Activated naive CD8-positive, alpha-beta T cell (primary cell): ENCODE measurements around the gene KPNA1.
"Not testable (repeated sequence)": the region's sequence is repeated elsewhere in the genome, so short reads cannot be mapped to it uniquely, and the experiment has no call there.

ENCODE experiments used
- H3K27ac Mint-ChIP-seq: one replicate; pipeline ENCODE4 v1.8.0; 2021; ENCODE audit warnings: mixed read lengths
- H3K27me3 Mint-ChIP-seq: one replicate; pipeline ENCODE4 v1.8.0; 2021; ENCODE audit warnings: mixed read lengths
- H3K36me3 Mint-ChIP-seq: one replicate; pipeline ENCODE4 v1.8.0; 2021; ENCODE audit warnings: mixed read lengths
- H3K4me1 Mint-ChIP-seq: one replicate; pipeline ENCODE4 v1.8.0; 2021; ENCODE audit warnings: low read depth, mixed read lengths
- H3K4me3 Mint-ChIP-seq: one replicate; pipeline ENCODE4 v1.8.0; 2021; ENCODE audit warnings: mild to moderate bottlenecking, mixed read lengths
- H3K9me3 Mint-ChIP-seq: one replicate; pipeline ENCODE4 v1.8.0; 2021; ENCODE audit warnings: low read depth, mixed read lengths

Gene KPNA1

DNA sequence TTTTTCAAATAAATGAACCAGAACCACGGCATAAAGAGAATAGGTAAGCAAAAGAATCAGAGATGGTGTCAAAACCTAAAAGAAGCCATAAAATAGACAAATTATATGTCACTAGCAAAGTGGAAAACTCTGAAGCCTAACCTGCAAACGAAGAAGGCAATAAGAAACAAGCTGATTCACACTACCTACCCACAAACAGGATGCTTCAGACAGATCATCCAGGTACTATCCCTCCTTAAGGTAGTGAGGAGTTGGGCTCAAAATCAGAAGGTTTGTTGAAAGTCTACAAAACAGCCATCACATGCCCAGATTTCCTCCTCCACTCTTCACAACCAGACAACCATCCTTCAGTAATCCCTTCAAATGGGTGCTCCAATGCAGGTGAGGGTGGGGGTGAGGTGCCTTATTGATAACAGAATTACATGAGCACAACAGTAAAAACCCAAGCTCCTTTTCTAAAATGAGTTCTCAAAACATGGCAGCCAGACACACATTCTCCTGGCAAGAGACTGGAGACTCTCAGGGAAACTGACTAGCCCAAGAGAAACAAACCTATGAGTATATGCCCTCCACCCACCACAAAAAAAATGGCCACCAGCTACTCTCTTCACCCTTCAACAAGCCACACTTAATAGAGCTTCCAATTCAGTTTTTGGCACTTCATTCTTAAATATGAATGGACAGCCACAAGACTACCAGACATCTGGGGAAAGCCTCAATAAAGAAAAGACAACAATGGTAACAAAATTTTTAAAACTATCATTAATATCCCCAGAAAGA lies 6.4 kb downstream of the KPNA1 start:
- peaks cover 82% of the 10 kb centered on the region for H3K4me1 Mint-ChIP-seq
- peak overlapping the region; percentile 72 for H3K27ac Mint-ChIP-seq
- H3K27me3 Mint-ChIP-seq = no peaks in the 10 kb centered on the region
- peak overlapping the region; percentile 17 for H3K4me3 Mint-ChIP-seq
- H3K36me3 Mint-ChIP-seq = peaks cover 18% of the 10 kb centered on the region
- H3K9me3 Mint-ChIP-seq = peaks cover 7% of the 10 kb centered on the region

DNA sequence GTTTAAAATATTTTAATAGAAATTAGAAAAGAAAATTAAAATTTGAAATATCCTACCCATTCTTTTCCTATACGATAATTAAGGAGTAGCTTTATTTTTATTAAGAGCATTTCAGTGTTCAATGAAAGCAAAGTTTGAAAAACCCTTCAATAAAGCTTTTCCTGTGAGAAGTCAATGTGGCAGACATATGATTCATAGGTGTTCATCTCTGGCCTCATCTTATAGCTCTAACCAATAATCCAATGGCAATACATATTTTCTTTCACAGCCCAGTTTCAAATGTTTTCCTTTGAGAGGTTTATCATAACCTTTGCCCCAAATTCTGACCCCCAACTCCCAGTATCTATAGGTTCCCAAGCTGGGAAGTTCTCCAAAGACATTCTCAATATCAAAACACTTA lies 8.3 kb downstream of the KPNA1 start:
- H3K9me3 Mint-ChIP-seq = peaks cover 7% of the 10 kb centered on the region
- peaks cover 16% of the 10 kb centered on the region for H3K36me3 Mint-ChIP-seq
- peaks cover 83% of the 10 kb centered on the region for H3K4me1 Mint-ChIP-seq
- H3K27me3 Mint-ChIP-seq = no peaks in the 10 kb centered on the region
- H3K27ac Mint-ChIP-seq = peak overlapping the region; percentile 73
- peak overlapping the region; percentile 25 for H3K4me3 Mint-ChIP-seq

DNA sequence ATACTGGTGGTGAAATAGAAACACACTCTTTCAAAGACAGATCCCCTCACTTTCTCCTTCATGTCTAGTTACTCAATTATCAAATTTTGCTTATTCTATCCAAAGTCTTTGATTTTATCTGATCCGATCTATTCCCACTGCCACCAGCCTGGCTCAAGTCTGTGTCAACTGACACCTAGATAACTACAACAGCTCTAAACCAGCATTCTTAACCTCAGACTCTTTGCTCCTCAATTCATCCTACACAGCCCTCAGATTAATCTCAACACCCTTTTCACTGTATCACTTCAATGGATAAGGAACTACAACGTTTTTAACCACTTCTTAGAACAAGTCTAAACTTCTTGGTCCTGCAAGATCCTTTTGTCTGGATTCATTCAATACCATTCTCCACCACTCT lies 9.1 kb downstream of the KPNA1 start:
- Mint-ChIP-seq H3K4me3 (peak overlapping the region; percentile 11), H3K9me3 (peaks cover 7% of the 10 kb centered on the region), H3K4me1 (peaks cover 83% of the 10 kb centered on the region), H3K27me3 (no peaks in the 10 kb centered on the region), H3K27ac (peak overlapping the region; percentile 6), H3K36me3 (peaks cover 19% of the 10 kb centered on the region)

DNA sequence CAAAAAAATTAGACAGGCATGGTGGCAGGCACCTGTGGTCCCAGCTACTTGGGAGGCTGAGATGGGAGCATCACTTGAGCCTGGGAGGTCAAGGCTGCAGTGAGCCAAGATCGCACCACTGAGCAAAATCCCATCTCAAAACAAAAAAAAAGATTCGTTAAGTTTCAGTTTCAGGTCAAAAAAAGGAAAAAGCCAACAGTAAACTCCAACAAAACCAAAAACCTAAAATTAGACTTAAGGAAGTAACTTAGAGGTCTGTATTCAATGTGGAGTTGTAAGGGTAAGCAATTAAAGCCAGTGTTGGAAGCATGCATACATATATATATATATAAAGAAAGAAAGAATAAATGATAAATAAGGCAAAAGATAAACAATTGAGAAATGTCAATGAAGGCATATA lies 11.8 kb downstream of the KPNA1 start:
- Mint-ChIP-seq H3K36me3 (peaks cover 10% of the 10 kb centered on the region), H3K27ac (no peak overlapping the region), H3K27me3 (no peaks in the 10 kb centered on the region), H3K4me1 (peaks cover 79% of the 10 kb centered on the region), H3K9me3 (no peaks in the 10 kb centered on the region), H3K4me3 (no peak overlapping the region)

DNA sequence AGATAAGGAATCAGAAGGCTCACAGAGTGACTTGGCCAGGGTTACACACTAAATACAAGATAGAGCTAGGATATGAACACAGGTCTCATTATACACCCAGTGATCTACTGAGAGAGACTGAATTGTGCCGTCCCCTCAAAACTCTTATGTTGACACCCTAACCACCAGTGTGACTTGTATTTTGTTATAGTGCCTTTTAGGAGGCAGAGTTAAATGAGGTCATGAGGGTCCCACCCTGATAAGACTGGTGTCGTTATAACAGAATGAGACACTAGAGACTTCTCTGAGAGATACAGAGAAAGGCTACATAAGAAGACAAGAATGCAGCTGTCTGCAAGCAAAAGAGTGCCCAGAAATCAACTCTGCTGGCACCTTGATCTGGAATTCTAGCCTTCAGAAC lies 12.6 kb downstream of the KPNA1 start:
- H3K4me1 Mint-ChIP-seq = peaks cover 81% of the 10 kb centered on the region
- no peak overlapping the region for H3K4me3 Mint-ChIP-seq

DNA sequence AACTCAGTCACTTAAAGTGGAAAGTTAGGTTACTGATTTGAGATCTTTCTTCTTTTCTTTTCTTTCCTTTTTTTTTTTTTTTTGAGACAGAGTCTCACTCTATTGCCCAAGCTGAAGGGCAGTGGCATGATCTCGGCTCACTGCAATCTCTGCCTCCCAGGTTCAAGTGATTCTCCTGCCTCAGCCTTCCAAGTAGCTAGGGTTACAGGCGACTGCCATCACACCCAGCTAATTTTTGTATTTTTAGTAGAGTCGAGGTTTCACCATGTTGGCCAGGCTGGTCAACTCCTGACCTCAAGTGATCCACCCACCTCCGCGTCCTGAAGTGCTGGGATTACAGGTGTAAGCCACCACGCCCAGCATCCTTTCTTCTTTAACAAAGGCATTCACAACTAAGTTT lies 13.8 kb downstream of the KPNA1 start:
- H3K27me3 Mint-ChIP-seq, H3K27ac Mint-ChIP-seq, H3K4me3 Mint-ChIP-seq, H3K9me3 Mint-ChIP-seq, H3K36me3 Mint-ChIP-seq: not testable (repeated sequence)
- H3K4me1 Mint-ChIP-seq = peaks cover 83% of the 10 kb centered on the region

More for the DNA sequence above, 12.6 kb downstream of the KPNA1 start:
- H3K27me3 Mint-ChIP-seq = no peaks in the 10 kb centered on the region
- no peak overlapping the region for H3K27ac Mint-ChIP-seq
- no peaks in the 10 kb centered on the region for H3K9me3 Mint-ChIP-seq
- peaks cover 10% of the 10 kb centered on the region for H3K36me3 Mint-ChIP-seq

DNA sequence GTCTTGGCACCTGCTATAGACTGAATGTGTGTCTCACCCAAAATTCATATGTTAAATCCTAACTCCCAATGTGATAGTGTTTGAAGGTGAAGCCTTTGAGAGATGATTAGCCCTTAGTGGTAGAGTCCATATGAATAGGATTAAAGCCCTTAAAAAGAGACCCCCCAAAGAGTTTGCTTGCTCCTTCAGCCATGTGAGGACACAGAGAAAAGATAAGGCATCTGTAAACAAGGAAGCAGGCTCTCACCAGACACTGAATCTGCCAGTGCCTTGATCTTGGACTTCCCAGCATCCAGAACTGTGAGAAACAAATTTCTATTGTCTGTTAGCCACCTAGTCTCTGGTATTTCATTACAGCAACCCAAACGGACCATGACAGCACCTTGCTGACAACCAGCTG lies 16.6 kb downstream of the KPNA1 start:
- Mint-ChIP-seq H3K27me3 (no peaks in the 10 kb centered on the region), H3K4me3 (no peak overlapping the region), H3K4me1 (peaks cover 68% of the 10 kb centered on the region), H3K9me3 (no peaks in the 10 kb centered on the region), H3K27ac (peak overlapping the region; percentile 79), H3K36me3 (peaks cover 11% of the 10 kb centered on the region)

DNA sequence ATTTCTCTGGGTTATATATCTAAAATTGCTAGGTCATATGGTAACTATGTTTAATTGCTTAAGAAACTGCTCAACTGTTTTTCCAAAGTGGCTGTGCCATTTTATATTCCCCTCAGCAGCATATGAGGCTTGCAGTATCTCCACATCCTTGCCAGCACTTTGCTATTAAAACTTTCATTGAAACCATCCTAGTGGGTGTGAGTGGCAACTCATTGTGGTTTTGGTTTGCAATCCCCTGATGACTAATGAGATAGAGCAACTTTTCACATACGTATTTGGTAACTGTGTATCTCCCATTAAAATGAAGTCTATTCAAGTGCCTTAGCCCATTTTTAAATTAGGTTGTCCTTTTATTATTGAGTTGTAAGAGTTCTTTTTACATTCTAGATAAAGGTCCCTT lies 17.3 kb downstream of the KPNA1 start:
- H3K9me3 Mint-ChIP-seq = no peaks in the 10 kb centered on the region
- peaks cover 65% of the 10 kb centered on the region for H3K4me1 Mint-ChIP-seq
- peak overlapping the region; percentile 34 for H3K4me3 Mint-ChIP-seq
- H3K27me3 Mint-ChIP-seq = no peaks in the 10 kb centered on the region
- peak overlapping the region; percentile 79 for H3K27ac Mint-ChIP-seq
- peaks cover 14% of the 10 kb centered on the region for H3K36me3 Mint-ChIP-seq

DNA sequence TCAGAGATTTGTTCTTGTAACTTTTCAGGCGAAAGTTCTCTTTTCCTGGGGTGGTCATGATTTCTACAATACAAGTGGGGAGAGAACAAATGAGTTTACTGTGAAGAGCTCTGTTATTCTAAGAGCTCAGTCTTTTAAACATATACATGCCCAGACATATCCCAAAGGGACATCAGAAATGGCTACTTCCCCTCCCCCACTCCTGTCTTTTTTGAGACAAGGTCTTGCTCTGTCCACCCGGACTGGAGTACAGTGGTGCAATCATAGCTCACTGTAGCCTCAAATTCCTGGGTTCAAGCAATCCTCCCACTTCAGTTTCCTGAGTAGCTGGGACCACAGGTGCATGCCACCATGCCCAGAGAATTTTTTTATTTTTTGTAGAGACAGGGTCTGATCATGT lies 18.2 kb downstream of the KPNA1 start:
- peaks cover 16% of the 10 kb centered on the region for H3K36me3 Mint-ChIP-seq
- peaks cover 55% of the 10 kb centered on the region for H3K4me1 Mint-ChIP-seq
- H3K27ac Mint-ChIP-seq = no peak overlapping the region
- no peaks in the 10 kb centered on the region for H3K9me3 Mint-ChIP-seq
- H3K27me3 Mint-ChIP-seq = no peaks in the 10 kb centered on the region
- H3K4me3 Mint-ChIP-seq = no peak overlapping the region

DNA sequence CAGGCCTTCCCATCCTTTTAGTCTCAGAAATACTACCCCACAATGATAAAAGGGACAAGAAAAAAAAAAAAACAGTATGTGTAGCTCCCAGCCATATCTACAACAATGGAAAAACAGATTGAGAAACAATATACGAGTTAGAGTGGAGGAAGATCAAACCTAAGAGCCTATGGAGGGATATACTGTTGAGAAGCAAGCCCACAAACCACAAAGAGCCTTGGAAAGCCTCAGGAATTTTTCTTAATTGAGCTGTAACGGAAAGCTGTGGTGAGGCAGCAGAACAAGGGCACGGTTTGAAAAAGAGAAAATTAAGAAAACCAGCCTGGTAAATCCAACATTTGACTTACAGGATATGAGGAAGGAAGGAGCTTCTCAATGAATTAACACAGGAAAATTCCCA lies 21.4 kb downstream of the KPNA1 start:
- H3K27me3 Mint-ChIP-seq = no peaks in the 10 kb centered on the region
- peaks cover 21% of the 10 kb centered on the region for H3K36me3 Mint-ChIP-seq
- H3K4me3 Mint-ChIP-seq = no peak overlapping the region
- H3K4me1 Mint-ChIP-seq = peaks cover 50% of the 10 kb centered on the region
- H3K9me3 Mint-ChIP-seq = no peaks in the 10 kb centered on the region
- H3K27ac Mint-ChIP-seq = no peak overlapping the region

DNA sequence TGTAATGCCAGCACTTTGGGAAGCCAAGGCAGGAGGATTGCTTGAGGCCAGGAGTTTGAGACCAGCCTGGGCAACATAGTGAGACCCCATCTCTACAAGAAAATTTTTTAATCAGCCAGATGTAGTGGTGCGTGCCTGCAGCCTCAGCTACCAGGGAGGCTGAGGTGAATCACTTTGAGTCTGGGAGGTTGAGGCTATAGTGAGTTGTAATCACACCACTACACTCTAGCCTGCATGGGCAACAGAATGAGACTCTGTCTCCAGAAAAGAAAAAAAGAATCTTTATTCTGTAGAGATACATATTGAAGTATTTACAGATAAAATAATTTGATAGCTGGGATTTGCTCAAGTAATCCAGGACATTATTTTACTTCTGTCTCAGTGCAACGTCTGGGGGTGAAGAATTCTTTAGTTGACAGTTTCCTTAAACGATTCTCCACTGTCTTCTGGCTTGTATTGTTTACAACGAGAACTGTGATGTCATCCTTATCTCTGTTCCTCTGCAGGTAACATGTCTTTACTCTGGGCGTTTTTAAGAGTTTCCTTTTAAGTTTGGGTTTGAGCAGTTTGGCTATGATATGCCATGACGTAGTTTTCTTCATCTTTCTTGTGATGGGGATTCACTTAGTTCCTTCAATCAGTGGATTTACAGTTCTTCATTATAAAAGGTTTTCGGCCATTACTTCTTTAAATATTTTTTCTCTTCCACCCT lies 26.3 kb downstream of the KPNA1 start:
- peaks cover 19% of the 10 kb centered on the region for H3K36me3 Mint-ChIP-seq
- H3K4me1 Mint-ChIP-seq = peaks cover 44% of the 10 kb centered on the region
- H3K9me3 Mint-ChIP-seq = no peaks in the 10 kb centered on the region
- no peaks in the 10 kb centered on the region for H3K27me3 Mint-ChIP-seq
- H3K4me3 Mint-ChIP-seq = no peak overlapping the region
- no peak overlapping the region for H3K27ac Mint-ChIP-seq

DNA sequence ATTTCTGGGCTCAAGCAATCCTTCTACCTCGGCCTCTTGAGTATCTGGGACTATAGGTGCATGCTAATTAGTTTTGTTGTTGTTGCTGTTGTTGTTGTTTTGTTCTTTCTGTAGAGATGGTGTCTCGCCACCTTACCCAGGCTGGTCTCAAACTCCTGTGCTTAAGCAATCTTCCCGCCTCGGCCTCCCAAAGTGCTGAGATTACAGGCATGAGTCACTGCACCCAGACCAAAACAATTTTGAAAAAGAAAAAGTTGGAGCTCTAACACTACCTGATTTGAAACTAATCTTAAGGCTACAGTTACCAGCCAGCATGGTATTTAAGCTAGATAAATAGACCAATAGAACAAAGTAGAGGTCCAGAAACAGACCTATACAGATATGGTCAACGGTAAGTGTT lies 29.8 kb downstream of the KPNA1 start:
- peaks cover 13% of the 10 kb centered on the region for H3K36me3 Mint-ChIP-seq
- H3K9me3 Mint-ChIP-seq = no peaks in the 10 kb centered on the region
- no peak overlapping the region for H3K4me3 Mint-ChIP-seq
- peaks cover 61% of the 10 kb centered on the region for H3K4me1 Mint-ChIP-seq
- H3K27ac Mint-ChIP-seq = no peak overlapping the region
- no peaks in the 10 kb centered on the region for H3K27me3 Mint-ChIP-seq

DNA sequence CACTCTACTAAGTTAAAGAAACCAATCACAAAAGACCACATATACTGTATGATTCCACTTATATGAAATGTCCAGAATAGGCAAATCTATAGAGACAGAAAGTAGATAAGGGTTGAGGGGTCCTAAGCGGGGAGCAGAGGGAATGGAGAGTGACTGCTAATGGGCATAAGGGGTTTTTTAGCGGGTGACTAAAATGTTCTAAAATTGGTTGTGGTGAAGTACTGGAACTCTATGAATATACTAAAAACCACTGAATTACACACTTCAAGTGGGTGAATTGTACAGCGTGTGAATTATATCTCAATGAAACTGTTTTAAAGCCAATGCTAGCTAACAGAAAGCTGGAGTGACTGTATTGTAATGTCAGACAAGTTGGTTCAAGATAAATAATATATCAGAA lies 33.3 kb downstream of the KPNA1 start:
- Mint-ChIP-seq H3K27me3 (no peaks in the 10 kb centered on the region), H3K36me3 (peaks cover 7% of the 10 kb centered on the region), H3K4me3 (peak overlapping the region; percentile 35), H3K27ac (peak overlapping the region; percentile 89), H3K4me1 (peaks cover 56% of the 10 kb centered on the region), H3K9me3 (no peaks in the 10 kb centered on the region)

DNA sequence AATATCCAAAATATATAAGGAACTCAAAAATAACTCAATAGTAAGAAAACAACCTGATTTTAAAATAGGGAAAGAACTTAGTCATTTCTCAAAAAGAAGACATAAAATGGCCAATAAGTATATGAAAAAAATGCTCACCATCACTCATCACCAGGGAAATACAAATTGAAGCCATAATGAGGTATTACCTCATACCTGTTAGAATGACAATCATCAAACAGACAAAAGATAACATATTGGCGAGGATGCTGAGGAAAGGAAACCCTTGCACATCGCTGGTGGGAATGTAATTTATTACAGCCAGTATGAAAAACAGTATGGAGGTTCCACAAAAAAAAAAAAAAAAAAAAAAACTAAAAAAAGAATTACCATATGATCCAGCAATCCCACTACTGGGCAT lies 38.2 kb downstream of the KPNA1 start:
- peaks cover 6% of the 10 kb centered on the region for H3K9me3 Mint-ChIP-seq
- no peak overlapping the region for H3K4me3 Mint-ChIP-seq
- peaks cover 70% of the 10 kb centered on the region for H3K4me1 Mint-ChIP-seq
- peaks cover 21% of the 10 kb centered on the region for H3K36me3 Mint-ChIP-seq
- H3K27me3 Mint-ChIP-seq = no peaks in the 10 kb centered on the region
- no peak overlapping the region for H3K27ac Mint-ChIP-seq

DNA sequence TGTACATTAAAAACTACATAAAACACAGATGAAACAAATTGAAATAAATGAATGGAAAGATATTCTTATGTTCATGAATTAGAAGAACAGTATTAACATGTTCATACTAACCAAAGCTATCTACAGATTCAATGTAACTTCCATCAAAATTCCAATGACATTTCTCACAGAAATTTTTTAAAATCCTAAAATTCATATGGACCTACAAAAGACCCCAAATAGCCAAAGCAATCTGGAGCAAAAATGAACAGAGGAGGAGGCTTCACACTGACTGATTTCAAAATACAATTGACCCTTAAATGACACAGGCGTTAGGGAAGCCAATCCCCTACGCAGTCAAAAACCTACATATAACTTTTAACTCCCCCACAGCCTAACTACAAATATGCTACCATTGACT lies 39.4 kb downstream of the KPNA1 start:
- no peaks in the 10 kb centered on the region for H3K27me3 Mint-ChIP-seq
- no peak overlapping the region for H3K4me3 Mint-ChIP-seq
- peaks cover 72% of the 10 kb centered on the region for H3K4me1 Mint-ChIP-seq
- peaks cover 6% of the 10 kb centered on the region for H3K9me3 Mint-ChIP-seq
- H3K27ac Mint-ChIP-seq = peak overlapping the region; percentile 13
- peaks cover 18% of the 10 kb centered on the region for H3K36me3 Mint-ChIP-seq
